NK-92 (cell line): ENCODE results near the gene PRKCA.

Experiments
- DNase-seq: peaks from one replicate; lab custom pipeline; 2025; ENCODE audit not compliant: unreplicated experiment; lab: John Stamatoyannopoulos, UW

PRKCA gene

DNA sequence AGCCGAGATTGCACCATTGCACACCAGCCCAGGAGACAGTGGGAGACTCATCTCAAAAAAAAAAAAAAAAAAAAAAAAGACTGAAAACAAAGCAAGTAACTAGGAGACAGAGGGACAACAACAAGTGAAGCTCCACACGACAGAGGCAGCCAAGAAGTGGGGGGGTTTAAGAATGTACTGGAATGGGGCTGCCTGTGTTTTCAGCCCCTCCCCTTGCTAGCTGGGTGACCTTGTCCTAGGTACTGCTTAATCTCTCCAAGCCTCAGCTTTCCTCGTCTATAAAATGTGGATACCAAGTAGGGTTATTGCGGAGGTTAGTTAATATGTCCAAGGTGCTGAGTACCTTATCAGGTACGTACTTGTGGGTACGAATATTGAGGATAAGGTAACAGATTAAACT is 368.7 kb downstream of the PRKCA start:
- no peak for DNase-seq

DNA sequence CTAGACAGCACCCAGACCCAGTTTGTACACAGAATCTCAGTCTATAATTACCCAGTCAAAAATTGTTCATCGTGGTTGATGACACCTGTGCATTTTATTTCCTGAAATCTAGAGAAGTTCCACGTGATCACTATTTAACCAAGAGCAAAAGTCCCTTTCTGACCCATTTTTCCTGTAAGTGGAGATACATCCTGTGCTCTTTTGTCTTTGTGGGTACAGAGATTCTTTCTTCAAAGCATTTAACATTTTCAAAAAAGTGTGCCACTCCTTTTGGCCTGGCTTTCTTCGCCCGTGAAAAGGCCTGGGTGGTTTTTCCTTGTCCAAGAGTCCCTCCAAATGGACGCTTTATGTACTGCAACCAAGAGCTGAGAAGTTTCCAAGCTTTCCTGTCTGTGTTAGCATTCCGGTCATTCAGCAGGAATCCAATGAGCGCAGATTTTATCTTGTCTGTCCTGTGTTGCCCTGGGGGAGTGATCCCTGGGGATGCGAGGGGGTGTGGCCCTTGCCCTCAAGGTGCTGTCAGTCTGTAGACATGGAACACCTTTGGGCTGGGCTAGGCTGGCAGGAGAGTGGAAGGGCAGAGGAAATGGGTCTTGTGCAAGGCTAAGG is 371.4 kb downstream of the PRKCA start:
- DNase-seq, result no peak

DNA sequence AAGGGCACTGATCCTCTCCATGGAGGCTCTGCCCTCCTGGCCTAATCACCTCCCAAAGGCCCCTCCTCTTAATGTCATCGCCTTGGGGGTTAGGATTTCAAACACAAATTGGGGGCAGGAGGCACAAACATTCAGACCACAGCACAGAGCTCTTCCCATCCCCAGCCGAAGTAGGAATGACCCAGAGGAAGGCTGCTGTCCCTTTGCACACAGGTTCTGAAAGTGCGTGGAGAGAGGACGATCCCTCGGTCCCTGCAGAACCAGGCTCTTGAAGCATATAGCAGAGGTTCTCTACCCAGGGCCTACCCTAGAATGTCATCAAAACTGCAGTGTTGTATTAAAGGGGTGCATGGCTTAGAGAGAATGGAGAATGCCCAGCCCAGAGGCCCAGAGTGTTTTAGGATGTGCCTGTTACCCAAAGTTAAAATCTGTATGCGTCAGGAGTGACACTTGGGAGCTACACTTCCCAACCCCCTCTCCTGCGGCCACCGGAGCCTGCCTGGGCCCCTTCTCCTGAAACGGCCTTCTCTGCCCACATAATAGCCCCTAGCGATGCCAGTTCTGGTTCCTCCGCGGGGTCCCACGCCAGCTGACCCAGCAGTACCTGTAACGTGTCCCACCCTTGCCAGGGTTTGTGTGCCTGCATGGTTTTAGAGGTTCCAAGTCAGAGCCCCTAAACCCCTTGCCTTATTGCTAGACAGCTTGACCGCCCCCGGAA is 373.0 kb downstream of the PRKCA start:
- DNase-seq, result no peak

DNA sequence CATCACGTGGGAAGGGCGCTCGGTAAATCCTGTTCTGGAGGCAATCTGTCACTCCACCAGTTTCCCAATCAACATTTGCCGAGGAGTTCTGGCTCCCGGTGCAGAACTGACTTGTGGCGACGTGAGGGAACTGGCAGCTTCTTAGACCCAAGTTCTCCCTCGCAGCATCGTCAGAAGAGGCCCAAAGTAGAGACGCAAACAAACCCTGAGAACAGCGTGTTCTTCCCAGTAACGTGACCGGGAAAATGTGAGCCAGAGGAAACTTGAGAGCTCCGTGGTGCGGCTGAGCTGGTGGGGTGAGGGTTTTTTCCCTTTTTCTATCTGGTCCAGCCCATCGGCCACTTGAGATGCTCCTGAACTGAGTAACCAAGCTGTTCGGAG is 373.6 kb downstream of the PRKCA start:
- DNase-seq, result no peak

DNA sequence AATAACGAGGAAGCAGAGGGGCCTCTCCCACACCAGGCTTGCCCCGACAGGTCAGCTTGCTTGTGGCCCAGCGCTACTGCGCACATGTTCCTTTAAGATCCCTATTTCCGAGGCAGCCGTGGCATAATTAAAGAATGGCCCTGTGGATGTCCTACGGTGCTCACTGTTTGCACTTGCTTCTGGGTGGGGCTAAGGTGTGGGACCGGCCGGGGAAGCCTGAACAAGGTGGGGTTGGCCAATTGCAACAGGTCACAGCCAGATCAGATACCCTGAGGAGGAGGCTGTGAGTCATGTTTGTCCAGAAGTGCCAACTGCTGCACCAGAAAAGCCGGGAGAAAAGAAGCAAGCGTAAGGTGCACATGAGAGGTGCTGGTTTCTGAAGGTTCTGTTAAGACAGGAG is 374.0 kb downstream of the PRKCA start:
- DNase-seq, result no peak

DNA sequence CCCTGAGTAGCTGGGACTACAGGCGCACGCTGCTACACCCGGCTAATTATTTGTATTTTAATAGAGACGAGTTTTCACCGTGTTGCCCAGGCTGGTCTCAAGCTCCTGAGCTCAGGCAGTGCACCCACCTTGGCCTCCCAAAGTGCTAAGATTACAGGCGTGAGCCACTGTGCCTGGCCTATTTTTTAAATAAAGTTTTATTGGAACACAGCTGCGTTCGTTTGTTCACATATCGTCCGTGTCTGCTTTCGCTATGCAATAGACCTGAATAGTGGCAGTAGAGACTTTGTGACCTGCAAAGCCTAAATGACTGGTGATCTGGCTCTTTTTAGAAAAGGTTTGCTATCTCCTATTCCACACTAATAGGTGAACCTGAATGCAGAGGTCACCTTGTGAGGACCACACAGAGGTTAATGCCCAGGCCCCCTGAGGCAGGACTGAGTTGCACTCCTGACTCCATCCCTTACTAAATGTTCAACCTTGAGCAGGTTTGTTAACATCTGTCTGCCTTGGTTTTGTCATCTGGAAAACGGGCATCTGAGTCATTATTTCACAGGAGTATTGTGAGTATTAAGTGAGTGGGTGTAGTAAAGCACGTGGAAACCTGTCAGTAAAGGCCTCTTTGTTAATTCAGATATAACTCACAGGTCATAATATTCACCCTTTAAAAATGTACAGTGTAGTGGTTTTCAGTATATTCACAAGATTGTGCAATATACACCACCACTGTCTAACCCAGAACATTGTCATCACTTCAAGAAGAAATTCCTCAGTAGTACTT is 375.0 kb downstream of the PRKCA start:
- DNase-seq, result no peak

DNA sequence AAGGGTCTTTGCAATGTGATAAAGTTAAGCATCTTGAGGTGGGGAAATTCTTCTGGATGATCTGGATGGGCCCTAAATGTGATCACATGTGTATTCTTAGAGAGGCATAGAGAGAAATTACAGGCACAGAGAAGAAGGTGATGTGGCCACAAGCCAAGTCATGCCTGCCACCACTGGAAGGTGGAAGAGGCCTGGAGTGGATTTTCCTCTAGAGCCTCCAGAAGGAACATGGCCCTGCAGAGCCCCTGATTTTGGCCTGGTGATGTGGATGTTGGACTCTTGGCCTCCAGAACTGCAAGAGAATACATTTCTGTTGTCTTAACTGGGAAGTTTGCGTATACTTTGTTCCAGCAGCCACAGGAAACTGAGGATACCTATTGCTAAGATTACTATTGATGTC is 375.6 kb downstream of the PRKCA start:
- DNase-seq, result no peak

DNA sequence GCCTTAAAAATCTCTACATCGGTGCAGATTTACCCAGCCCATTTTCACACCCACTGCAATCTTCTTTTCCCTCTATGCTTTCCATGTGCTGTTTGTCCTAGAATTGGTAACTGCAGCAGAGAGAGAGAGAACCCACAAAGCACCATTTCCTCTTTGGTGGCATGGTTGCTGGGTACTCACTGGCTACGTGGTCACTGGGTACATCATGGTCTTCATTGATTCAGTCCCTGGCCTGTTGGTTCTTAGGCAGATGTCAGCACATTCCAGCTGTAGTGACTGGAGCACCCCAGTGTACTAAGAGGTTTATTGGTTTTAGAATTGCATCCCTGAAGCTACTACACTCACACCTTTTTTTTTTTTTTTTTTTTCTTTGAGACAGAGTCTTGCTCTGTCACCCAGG is 376.4 kb downstream of the PRKCA start:
- no peak for DNase-seq

DNA sequence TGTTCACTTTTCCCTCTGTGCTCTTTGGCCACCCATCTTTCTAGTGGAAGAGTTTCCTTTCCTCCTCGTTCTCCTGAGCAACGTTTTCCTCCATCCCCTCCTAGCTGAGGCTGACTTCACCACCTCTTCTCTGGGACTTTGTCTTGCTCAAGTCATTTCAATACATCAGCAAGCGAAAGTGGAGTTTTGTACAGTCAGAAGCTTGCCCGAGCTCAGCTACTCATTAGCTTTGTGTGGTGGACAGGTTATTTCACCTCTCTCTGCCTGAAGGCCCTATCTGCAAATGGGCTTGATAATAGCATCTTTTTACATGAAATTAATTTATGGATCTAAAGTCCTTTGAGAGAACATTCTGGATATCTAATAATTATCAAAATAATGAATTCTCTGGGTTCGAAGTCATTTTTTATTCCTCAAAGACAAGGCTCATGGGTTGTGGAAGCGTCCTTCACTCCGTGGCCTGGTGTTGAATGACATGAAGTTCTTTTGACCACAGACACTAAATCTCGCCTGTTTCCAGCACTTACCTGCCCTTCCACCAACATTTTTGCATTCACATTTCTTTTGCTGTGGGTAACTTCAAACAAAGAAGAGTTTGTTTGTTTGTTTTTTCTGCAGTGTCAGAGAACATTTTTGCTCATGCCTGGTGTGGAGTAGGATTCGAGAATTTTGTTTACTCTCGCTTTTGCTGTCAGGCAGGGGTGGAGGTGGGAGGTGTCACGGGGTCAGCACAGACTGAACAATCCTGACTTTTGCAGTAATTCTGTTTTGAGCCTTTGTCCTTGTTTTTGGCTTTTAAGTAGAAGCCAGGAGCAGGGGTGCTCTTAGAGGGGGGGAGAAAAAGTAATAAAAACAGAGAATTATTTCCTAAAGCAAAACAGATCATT is 377.5 kb downstream of the PRKCA start:
- no peak for DNase-seq

DNA sequence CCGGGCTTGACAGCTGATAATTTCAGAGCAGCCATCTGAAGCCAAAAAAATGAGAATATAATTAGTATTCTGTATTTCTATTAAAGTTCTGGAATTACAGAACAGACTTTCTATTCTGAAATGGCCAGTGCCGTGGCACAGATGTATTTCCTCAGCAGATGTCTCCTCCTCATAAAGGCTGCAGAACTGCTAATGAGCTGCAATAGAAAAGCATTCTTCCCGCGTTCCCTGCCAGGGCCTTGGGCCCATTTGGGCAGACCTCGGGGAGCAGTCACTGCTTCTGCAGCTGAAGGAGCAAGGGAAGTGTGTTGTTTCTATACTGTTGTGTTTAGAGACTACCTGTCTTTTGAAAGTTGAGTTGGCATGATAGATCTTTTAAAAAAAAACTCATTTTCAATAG is 379.9 kb downstream of the PRKCA start:
- DNase-seq, result no peak

DNA sequence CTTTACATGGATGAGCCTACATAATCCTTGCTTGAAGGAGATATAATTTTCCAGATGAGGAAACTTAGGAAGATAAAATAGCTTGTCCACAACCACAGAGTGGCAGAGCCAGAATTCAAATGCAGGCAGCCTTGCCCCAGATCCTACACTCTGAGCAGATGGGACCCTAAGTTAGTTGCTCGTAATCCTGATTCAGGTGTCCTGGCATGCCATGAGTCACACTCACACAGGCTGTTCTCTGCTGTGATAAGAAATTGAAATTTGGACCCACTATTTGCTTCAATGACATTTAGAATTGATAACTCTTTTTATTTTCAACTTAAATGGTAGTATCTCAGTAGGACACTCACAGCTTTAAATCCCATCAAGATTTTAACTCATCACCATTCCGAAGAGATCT is 381.8 kb downstream of the PRKCA start:
- no peak for DNase-seq

DNA sequence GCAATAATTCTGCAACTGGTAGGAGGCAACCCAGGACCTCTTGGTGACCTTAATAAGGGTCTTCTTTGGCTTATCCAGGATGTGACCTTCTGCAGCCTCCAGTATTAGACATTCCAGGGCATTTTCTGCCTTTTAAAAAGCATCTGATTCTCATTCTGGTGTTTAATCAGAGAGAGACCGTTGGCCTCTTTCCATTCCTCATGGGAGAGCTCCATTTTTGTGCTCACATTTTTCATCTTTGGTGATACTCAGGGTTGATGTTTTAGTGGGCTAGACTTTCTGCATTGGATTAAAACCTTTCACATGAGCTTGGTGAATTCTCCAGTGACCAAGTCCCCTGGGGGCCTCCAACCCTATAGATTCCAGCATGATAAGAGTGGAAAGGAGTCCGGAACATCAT is 382.3 kb downstream of the PRKCA start:
- DNase-seq, result no peak

DNA sequence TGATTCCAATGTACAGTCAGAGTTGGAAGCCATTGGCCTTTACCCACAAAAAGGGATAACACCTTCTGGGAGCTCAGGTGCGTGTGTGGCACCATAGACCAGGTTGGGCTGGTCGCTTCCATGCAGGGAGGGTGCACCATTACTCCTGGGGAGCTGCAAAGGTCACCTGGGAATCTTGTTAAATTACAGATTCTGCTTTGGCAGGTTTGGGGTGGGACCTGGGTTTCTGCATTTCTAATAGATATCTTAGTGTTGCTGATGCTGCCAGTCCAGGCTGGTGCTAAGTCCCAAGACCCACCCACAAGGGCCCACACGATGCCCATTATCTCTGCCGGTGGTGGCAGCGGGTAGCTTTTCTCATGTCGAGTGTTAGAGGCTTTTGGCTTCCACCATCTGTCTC is 384.2 kb downstream of the PRKCA start:
- no peak for DNase-seq

DNA sequence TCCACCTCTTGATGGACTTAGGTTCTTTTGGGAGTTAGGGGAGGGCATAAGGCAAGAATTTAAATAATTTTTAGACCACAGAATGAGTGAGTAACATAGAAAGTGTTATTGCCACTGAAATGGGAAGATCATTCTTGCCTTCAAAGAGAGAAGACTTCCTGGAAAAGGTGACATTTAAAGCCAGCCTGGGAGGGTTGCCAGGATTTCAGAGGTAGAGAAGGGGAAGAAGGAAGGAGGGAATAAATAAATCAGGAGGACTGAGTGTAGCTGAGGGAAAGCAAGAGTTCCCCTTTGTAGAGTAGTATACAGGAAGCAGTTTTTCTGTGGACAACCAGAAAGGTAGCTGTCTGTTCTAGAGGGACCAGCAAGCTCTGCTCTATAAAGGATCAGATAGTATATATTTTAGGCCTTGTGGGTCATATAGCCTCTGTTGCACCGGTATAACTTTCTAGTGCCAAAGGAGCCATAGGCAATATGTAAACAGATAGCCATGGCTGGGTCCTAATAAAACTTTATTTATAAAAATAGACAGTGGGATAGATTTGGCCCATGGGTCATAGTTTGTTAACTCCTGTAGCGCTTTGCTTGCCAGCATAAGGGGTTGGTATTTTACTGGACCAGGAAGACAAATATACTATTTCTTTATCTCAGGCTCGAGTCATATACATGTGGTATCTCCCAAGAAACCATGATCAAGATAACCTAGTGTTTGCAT is 385.3 kb downstream of the PRKCA start:
- DNase-seq, result no peak

DNA sequence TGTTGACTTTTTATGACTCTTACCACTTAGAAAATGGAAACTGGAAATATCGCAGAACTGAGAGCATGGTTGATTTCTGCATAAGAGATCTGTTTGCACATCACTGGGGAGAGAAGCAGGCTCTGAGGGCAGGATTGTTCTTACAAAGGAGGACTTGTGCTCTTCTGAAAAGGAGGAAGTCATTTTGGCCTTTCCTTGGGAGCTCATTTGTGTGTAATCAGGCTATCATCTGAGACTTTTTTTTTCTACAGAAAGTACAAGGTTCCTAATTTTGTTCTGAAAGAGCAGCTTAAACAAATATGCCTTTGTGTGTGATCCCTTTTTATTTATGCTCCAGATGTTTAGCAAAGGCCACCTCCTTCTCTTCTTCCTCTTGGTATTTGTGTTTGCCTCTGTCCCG is 386.8 kb downstream of the PRKCA start:
- no peak for DNase-seq

DNA sequence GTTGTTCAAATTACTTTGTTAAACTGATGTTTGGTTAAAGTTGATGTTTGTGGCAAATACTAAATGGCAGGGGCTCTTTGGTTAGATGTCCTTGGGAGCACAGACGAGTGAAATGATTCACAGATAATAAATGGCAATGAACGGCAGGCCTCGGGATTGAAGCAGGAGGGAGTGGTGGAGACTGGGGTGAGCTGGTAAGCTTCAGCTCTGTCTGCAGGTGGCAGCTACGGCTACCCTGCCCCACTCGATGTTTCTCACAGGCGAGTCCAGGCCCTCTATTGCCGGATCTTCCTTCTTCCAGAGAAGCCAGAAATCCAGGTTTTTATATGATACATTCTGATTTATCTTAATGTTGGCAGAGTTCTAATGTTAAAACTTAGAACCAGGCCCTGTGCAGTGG is 387.8 kb downstream of the PRKCA start:
- no peak for DNase-seq

DNA sequence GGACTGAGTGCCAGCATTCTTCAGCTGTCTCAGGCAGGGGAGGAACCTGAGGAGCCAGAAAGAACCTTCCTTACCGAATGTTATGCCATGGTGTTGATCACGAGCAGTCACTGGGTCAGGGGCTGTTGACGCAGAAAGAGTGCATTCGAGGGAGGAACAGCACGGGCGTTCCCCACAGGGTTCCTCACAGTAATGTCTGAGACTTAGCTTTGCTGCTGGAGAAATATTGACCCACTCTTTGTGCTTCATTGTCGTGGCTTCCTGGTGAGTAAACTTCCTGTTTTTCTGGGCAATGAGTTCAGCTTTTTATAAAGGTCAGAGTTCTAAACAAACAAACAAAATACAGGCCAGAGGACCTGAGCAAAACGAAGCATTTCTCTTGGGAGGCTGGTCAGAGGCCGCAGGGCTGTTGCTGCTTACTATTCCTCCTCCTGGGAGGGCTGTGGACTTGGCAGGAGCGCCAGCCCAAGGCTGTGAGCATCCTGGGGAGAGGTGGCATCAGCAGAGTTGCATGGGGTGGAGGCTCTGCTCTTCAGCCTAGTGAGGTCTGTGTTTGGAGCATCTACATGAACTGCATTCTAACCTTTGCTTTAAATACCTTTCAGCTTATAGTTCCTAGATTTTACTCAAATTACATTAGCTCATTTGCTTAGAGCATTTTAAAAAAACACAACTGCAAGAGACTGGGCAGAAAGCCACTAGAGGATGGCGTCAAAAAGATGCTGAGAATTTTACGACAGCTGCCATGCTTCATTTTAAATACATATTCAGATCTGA is 389.4 kb downstream of the PRKCA start:
- DNase-seq, result no peak

DNA sequence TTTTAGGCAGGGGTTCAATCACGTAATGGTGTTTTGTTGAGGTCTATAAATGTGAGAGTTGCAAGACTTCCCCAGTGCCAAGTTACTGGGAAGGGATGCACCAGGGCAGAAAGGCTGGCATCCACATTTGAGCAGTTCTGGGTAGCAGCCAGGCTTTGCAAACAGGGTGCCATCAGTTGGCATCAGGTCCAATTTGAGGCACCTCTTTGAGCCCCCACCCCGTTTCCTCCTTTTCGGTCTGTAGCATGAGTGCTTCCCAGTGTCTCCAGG is 389.9 kb downstream of the PRKCA start:
- DNase-seq, result no peak

DNA sequence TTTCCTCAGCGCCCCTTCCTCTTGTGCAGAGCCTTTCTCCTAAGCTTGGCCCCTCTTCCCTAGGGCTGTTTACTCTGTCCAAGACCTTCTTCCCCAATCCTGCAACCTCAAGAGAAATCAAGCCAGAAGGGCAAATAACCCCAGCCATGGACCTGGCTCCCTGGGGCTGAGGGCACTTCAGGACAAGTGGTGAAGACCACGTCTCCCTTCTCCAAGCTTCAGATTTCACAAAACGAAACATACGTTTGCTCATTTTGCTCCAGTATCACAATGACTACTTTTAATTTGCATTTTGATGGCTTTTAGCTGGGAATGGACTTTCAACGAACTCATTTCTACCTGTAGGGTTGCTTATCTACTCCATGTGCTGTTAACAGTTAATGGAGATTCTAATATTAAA is 392.7 kb downstream of the PRKCA start:
- no peak for DNase-seq

DNA sequence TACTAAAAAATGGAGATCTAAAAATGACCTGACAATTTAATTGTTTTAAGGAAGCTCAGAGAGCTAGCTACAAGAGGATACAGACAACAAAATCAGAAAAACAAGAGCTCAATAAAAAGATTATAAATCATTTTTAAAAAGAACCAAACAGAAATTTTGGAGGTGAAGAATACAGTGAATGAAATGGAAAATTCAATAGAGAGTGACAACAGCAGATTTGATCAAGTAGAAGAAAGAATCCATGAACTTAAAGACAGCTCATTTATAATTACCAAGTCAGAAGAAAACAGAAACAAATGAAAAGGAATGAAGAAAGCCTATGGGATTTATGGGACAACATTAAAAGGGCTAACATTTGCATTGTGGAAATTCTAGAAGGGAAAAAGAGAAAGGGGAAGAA is 395.9 kb downstream of the PRKCA start:
- DNase-seq, result no peak
